Stimulated activated CD8-positive, alpha-beta memory T cell treated with anti-CD3 and anti-CD28 coated beads, Interleukin-2, amount 100 ng/mL, for 1 hour (primary cell): ENCODE data around the gene SMARCAL1.
"Not testable (repeated sequence)": the region's sequence is repeated elsewhere in the genome, so short reads cannot be mapped to it uniquely, and the experiment has no call there.

ENCODE experiments used
- DNase-seq, 2 donors: peaks; one replicate each; pipeline ENCODE4 v3.0.0-alpha.2; 2020; ENCODE audit warnings: low read depth in 2 of 2

SMARCAL1 gene

GRCh38 chr2:216412022-216412999 lies at the start of gene SMARCAL1:
Gene SMARCAL1 (plus strand): TSS chr2:216412484. CDS start chr2:216414705, 2,221 bp downstream.
- peak; percentile 95 to 97 for DNase-seq

DNA sequence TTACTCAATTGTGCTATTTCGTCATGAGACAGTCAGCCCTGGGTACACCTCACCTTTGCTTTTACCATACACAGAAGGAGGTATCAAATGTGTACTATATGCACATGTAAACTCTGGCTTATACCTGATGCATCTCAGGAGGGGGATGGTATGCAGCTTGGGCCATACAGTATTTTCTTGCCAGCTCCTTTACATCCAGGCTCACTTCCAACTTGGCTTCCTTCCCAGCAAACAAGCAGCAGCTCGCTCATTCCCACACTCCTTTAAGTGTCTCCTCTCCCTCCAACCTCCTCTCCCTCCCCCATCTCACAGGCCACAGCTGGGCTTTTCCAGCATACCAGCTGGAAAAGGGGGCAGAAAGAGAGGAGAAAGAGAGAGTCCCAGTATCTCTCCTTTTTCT lies 49.6 kb upstream of the SMARCAL1 start:
- no peak for DNase-seq

DNA sequence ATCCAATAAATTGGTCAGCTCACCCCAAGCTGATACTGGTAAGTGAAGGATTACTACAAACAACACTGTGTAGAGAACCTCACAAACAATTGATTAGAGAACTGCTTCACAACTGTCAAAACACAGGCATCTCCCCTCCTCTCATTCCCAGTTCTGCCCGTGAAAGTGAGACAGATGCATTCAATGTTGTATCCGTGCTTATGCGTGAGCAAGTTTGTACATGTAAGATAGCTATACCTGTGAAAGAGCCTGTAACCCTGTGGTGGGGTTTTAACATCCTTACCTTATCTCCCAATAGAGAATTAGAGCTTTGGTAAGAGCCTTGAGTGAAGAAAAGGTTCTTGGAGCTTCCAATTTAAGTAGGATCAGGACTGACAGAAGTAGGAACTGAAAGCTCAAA lies 49.1 kb upstream of the SMARCAL1 start:
- DNase-seq, result no peak

- DNase-seq, result no peak
These were observed 46.8 kb upstream of the SMARCAL1 start for GRCh38 chr2:216365518-216365917.

- DNase-seq, result no peak
These were observed 45.4 kb upstream of the SMARCAL1 start for GRCh38 chr2:216366777-216367471.

- no peak for DNase-seq
These were observed 42.5 kb upstream of the SMARCAL1 start for GRCh38 chr2:216369821-216370220.

- no peak for DNase-seq
These were observed 41.1 kb upstream of the SMARCAL1 start for GRCh38 chr2:216370961-216371712.

- peak; percentile 47 to 50 for DNase-seq
These were observed 40.3 kb upstream of the SMARCAL1 start, which contains the start of gene MARCHF4 for GRCh38 chr2:216371721-216372702. Gene MARCHF4 (minus strand): TSS chr2:216372483. CDS start chr2:216370260, 2,223 bp downstream.

GRCh38 chr2:216372761-216373291 lies 39.5 kb upstream of the SMARCAL1 start:
- DNase-seq, result no peak

- DNase-seq, result no peak
These were observed 38.4 kb upstream of the SMARCAL1 start for GRCh38 chr2:216373896-216374295.

- DNase-seq, result no peak
These were observed 37.0 kb upstream of the SMARCAL1 start for GRCh38 chr2:216375286-216375685.

- no peak for DNase-seq
These were observed 32.3 kb upstream of the SMARCAL1 start for GRCh38 chr2:216379977-216380376.

DNA sequence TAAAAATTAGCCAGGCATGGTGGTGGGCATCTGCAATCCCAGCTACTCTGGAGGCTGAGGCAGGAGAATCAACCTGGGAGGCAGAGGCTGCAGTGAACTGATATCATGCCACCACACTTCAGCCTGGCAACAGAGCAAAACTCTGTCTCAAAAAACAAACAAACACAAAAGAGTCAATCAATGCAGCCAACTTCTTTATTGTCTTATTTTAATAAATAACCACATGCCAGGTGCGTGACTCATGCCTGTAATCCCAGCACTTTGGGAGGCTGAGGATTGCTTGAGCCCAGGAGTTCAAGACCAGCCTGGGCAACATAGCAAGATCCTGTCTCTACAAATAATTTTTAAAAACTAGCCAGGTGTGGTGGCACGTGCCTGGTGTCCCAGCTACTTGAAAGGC lies 27.9 kb upstream of the SMARCAL1 start:
- not testable (repeated sequence) for DNase-seq

DNA sequence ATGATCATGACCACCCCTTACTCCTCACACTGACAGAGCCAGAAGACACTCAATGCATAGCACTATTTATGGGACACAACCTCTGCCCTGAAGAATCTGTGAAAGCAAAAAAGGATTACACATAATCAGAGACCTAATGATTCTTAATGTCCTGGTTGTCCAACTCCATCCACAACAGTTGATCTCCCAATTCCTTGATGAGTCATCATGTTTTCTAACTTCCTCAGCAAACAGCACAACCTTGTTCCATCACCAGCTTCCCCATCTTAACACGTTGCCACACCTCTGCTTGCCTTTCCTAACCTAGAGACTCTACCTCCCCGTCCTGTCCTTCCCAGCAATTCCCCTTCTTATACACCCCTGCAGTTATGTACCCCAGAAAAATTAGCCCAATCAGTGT lies 26.8 kb upstream of the SMARCAL1 start:
- no peak for DNase-seq

- DNase-seq, result no peak
These were observed 25.0 kb upstream of the SMARCAL1 start for GRCh38 chr2:216387262-216387661.

- DNase-seq, result no peak
These were observed 24.0 kb upstream of the SMARCAL1 start for GRCh38 chr2:216388046-216388884.

- DNase-seq, result no peak
These were observed 22.7 kb upstream of the SMARCAL1 start for GRCh38 chr2:216389570-216389969.

GRCh38 chr2:216391401-216391800 lies 20.9 kb upstream of the SMARCAL1 start:
- DNase-seq, result no peak

- DNase-seq, result no peak
These were observed 20.2 kb upstream of the SMARCAL1 start for GRCh38 chr2:216392018-216392562.
